Measurements from ENCODE around the gene CIB4.

CIB4 gene

DNA sequence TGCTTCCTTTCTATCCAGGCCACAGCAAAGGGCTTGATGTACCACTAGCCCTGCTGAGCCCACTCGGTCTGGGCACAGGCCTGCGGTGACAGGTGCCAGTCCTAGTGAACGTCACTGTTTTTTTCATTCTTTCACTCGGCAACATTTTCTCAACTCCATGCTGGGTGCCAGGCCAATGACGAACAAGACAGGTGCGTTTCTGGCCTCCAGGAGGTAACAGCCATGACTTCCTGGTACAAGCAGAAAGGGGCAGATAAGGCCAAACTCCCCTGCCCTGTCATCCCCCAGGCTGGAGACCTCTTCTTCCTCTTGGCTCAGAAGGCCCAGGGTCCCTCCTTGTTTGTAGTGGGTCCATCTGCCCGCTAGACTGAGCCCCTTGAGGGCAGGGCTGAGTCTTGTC lies 107.5 kb downstream of the CIB4 start:
- TF ChIP-seq, protein P1, sequence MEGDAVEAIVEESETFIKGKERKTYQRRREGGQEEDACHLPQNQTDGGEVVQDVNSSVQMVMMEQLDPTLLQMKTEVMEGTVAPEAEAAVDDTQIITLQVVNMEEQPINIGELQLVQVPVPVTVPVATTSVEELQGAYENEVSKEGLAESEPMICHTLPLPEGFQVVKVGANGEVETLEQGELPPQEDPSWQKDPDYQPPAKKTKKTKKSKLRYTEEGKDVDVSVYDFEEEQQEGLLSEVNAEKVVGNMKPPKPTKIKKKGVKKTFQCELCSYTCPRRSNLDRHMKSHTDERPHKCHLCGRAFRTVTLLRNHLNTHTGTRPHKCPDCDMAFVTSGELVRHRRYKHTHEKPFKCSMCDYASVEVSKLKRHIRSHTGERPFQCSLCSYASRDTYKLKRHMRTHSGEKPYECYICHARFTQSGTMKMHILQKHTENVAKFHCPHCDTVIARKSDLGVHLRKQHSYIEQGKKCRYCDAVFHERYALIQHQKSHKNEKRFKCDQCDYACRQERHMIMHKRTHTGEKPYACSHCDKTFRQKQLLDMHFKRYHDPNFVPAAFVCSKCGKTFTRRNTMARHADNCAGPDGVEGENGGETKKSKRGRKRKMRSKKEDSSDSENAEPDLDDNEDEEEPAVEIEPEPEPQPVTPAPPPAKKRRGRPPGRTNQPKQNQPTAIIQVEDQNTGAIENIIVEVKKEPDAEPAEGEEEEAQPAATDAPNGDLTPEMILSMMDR (IDR thresholded peaks at IDR 0.05; ENCODE audit: extremely low read depth, insufficient read depth, missing control alignments) = no peak
- in situ Hi-C loops (cut with MboI; ENCODE audit: low pct_unique_long_range_greater_than_20kb, low sequenced_read_pairs, unreplicated experiment) = no loop called here
- no peak for DNase-seq (ENCODE audit: low spot score)

DNA sequence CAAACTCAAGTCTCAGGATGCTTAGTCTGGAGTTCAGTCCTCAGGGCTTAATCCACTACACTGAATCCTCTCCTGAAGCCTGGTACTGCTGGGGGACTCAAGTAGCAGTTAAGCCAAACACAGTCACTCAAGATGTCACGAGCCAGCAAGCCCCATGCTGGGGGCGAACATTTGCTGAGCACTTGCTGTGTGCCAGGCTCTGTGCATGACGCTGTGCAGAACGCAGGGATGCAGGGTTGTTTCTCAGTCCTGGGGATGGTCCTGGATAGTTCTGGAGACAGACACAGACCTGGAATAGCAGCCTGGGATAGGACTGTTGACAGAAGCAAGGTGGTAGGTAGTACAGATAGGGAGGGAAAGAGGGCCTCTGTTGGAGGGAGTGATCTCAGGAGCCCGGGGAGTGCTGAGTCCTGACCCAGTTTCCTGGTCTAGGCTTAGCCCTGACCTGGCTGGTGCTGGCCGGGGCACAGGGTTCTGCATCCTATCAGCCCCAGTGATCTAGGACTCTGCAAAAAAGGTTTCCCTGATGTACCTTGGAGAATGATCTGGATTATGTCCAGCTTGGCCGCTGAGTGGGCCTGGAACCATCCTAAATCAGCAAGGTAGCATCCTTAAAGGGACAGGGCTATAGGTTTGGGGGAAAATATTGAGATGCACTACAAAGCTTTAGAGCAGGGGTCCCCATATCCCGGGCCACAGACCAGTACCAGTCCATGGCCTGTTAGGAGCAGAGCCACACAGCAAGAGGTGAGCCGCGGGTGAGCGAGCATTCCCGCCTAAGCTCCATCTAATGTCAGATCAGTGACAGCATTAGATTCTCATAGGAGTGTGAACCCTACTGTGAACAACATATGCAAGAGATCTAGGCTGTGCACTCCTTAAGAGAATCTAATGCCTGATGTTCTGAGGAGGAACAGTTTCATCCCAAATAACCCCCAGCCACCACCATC lies 108.6 kb downstream of the CIB4 start:
- TF ChIP-seq, protein P1 (IDR thresholded peaks at IDR 0.05; ENCODE audit: extremely low read depth, insufficient read depth, missing control alignments) = no peak
- no peak for DNase-seq (ENCODE audit: low spot score)
- in situ Hi-C loops (cut with MboI; ENCODE audit: low pct_unique_long_range_greater_than_20kb, low sequenced_read_pairs, unreplicated experiment) = no loop called here
